ENCODE measurements around the gene IL2RA. TPM values are rescaled to one million over a fixed set of nuclear protein-coding genes. Genes with fewer than 3 reads are reported as not detected.
A peak's percentile ranks its signal among the peaks of the same experiment; 100 is the strongest.

Gene IL2RA
- total RNA-seq, 1 donor from 2014 or later, result not detected

GRCh38 chr10:6053816-6054631 is 8.1 kb downstream of the IL2RA start:
- no peaks in the 10 kb centered on the region for H3K27me3 Mint-ChIP-seq (ENCODE audit: unreplicated experiment)
- H3K9me3 Mint-ChIP-seq (ENCODE audit: unreplicated experiment), result no peaks in the 10 kb centered on the region
- peaks cover 23% of the 10 kb centered on the region for H3K4me1 Mint-ChIP-seq (ENCODE audit: unreplicated experiment)
- H3K4me3 Mint-ChIP-seq (ENCODE audit: unreplicated experiment), result no peak overlapping the region
- H3K36me3 Mint-ChIP-seq (ENCODE audit: low read depth, unreplicated experiment), result no peaks in the 10 kb centered on the region
- peak; percentile 15 for DNase-seq (ENCODE audit: low spot score)
- H3K27ac Mint-ChIP-seq (ENCODE audit: unreplicated experiment), result no peak overlapping the region
- TF ChIP-seq, protein P1, sequence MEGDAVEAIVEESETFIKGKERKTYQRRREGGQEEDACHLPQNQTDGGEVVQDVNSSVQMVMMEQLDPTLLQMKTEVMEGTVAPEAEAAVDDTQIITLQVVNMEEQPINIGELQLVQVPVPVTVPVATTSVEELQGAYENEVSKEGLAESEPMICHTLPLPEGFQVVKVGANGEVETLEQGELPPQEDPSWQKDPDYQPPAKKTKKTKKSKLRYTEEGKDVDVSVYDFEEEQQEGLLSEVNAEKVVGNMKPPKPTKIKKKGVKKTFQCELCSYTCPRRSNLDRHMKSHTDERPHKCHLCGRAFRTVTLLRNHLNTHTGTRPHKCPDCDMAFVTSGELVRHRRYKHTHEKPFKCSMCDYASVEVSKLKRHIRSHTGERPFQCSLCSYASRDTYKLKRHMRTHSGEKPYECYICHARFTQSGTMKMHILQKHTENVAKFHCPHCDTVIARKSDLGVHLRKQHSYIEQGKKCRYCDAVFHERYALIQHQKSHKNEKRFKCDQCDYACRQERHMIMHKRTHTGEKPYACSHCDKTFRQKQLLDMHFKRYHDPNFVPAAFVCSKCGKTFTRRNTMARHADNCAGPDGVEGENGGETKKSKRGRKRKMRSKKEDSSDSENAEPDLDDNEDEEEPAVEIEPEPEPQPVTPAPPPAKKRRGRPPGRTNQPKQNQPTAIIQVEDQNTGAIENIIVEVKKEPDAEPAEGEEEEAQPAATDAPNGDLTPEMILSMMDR (IDR thresholded peaks at IDR 0.05; ENCODE audit: unreplicated experiment), result no peak

DNA sequence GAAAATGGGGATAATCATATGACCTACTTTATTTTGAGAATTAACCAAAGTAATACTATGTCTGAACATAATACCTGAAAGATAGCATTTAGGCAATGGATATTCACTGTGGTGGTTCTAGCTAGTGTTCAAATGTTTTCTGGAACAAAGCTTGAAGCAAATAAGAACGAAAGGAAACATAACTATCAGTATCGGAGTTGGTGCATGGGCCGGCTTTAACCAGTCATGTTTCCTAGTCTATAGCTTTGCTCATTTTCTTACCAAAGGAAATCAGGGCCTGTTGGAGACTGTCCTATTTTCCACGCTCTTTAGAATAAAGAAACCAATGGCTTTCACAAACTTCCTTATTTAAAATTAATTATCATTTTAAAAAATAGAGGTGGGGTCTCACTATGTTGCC is 8.9 kb downstream of the IL2RA start:
- H3K36me3 Mint-ChIP-seq (ENCODE audit: low read depth, unreplicated experiment), result no peaks in the 10 kb centered on the region
- peaks cover 23% of the 10 kb centered on the region for H3K4me1 Mint-ChIP-seq (ENCODE audit: unreplicated experiment)
- H3K4me3 Mint-ChIP-seq (ENCODE audit: unreplicated experiment), result no peak overlapping the region
- no peak overlapping the region for H3K27ac Mint-ChIP-seq (ENCODE audit: unreplicated experiment)
- H3K9me3 Mint-ChIP-seq (ENCODE audit: unreplicated experiment), result no peaks in the 10 kb centered on the region
- H3K27me3 Mint-ChIP-seq (ENCODE audit: unreplicated experiment), result no peaks in the 10 kb centered on the region
- DNase-seq (ENCODE audit: low spot score), result no peak
- TF ChIP-seq, protein P1 (IDR thresholded peaks at IDR 0.05; ENCODE audit: unreplicated experiment), result no peak

- no peak for DNase-seq (ENCODE audit: low spot score)
- H3K4me3 Mint-ChIP-seq (ENCODE audit: unreplicated experiment), result no peak overlapping the region
- TF ChIP-seq, protein P1 (IDR thresholded peaks at IDR 0.05; ENCODE audit: unreplicated experiment), result no peak
- no peaks in the 10 kb centered on the region for H3K36me3 Mint-ChIP-seq (ENCODE audit: low read depth, unreplicated experiment)
- no peaks in the 10 kb centered on the region for H3K9me3 Mint-ChIP-seq (ENCODE audit: unreplicated experiment)
- peaks cover 21% of the 10 kb centered on the region for H3K4me1 Mint-ChIP-seq (ENCODE audit: unreplicated experiment)
- no peak overlapping the region for H3K27ac Mint-ChIP-seq (ENCODE audit: unreplicated experiment)
- peaks cover 1% of the 10 kb centered on the region for H3K27me3 Mint-ChIP-seq (ENCODE audit: unreplicated experiment)
Observed at GRCh38 chr10:6052247-6053221, 9.6 kb downstream of the IL2RA start.

- Mint-ChIP-seq H3K27me3 (ENCODE audit: unreplicated experiment) (peaks cover 1% of the 10 kb centered on the region), H3K36me3 (ENCODE audit: low read depth, unreplicated experiment) (no peaks in the 10 kb centered on the region), H3K27ac (ENCODE audit: unreplicated experiment) (no peak overlapping the region), H3K4me1 (ENCODE audit: unreplicated experiment) (peaks cover 16% of the 10 kb centered on the region), H3K9me3 (ENCODE audit: unreplicated experiment) (no peaks in the 10 kb centered on the region), H3K4me3 (ENCODE audit: unreplicated experiment) (no peak overlapping the region)
- no peak for DNase-seq (ENCODE audit: low spot score)
- TF ChIP-seq, protein P1 (IDR thresholded peaks at IDR 0.05; ENCODE audit: unreplicated experiment), result no peak
Observed at GRCh38 chr10:6050801-6051445, 11.2 kb downstream of the IL2RA start.

Data from endothelial cell (in vitro differentiated cells).